CD4-positive, CD25-positive, alpha-beta regulatory T cell (primary cell): ENCODE data around the gene BLMH. TPM values are rescaled to one million over a fixed set of nuclear protein-coding genes. Genes with fewer than 3 reads are reported as not detected.
"Not testable (repeated sequence)": the region's sequence is repeated elsewhere in the genome, so short reads cannot be mapped to it uniquely, and the experiment has no call there.

Experiments
- ATAC-seq, 2 donors: fragments of 150-1000 bp; cut with Tn5 transposase; one replicate each; pipeline ENCODE4 v1.10.0; 2021; ENCODE audit warnings: low read depth in 2 of 2, moderate number of reproducible peaks in 2 of 2, moderate library complexity in 1 of 2
- DNase-seq, 3 donors: peaks; one replicate each; pipeline versions ENCODE4 v3.0.0 to v3.0.0-alpha.2; 2012 to 2022; ENCODE audit warnings: mixed read lengths in 1 of 3
- H3K27ac ChIP-seq: one replicate; pipeline ENCODE4 v1.7.0; 2013; ENCODE audit warnings: mild to moderate bottlenecking, low read length; ENCODE audit not compliant: insufficient read depth, poor library complexity, severe bottlenecking
- H3K27me3 ChIP-seq: one replicate; pipeline ENCODE4 v1.7.0; 2013; ENCODE audit warnings: low read length; ENCODE audit not compliant: control insufficient read depth, insufficient read depth
- H3K36me3 ChIP-seq: one replicate; pipeline ENCODE4 v1.7.0; 2013; ENCODE audit warnings: mild to moderate bottlenecking, low read length, moderate library complexity; ENCODE audit not compliant: control insufficient read depth, insufficient read depth
- H3K4me1 ChIP-seq: 2 replicates; pipeline ENCODE4 v1.7.0; 2013; ENCODE audit warnings: mild to moderate bottlenecking, low read length; ENCODE audit not compliant: insufficient read depth, control insufficient read depth, poor library complexity, severe bottlenecking
- H3K4me3 ChIP-seq: one replicate; pipeline ENCODE4 v1.7.0; 2013; ENCODE audit warnings: low read depth, mild to moderate bottlenecking, low read length, moderate library complexity
- H3K9me3 ChIP-seq, 2 experiments: 1 replicate in 1 of 2; 2 replicates in 1 of 2; pipeline ENCODE4 v1.7.0; 2013; ENCODE audit warnings: low read length in 2 of 2, mild to moderate bottlenecking in 1 of 2, moderate library complexity in 1 of 2; ENCODE audit not compliant: control insufficient read depth in 2 of 2
- H3K27ac Mint-ChIP-seq, 3 donors: one replicate each; pipeline ENCODE4 v1.8.0; 2020 to 2022; ENCODE audit warnings: mild to moderate bottlenecking in 3 of 3, mixed read lengths in 3 of 3, moderate library complexity in 2 of 3
- H3K27me3 Mint-ChIP-seq: one replicate; pipeline ENCODE4 v1.8.0; 2022; ENCODE audit warnings: mild to moderate bottlenecking, mixed read lengths
- H3K36me3 Mint-ChIP-seq: one replicate; pipeline ENCODE4 v1.8.0; 2020; ENCODE audit warnings: mixed read lengths
- H3K4me1 Mint-ChIP-seq, 4 donors: one replicate each; pipeline ENCODE4 v1.8.0; 2020 to 2022; ENCODE audit warnings: mixed read lengths in 4 of 4, mild to moderate bottlenecking in 1 of 4
- H3K4me3 Mint-ChIP-seq, 4 donors: one replicate each; pipeline ENCODE4 v1.8.0; 2020 to 2022; ENCODE audit warnings: mild to moderate bottlenecking in 4 of 4, mixed read lengths in 4 of 4, moderate library complexity in 3 of 4
- H3K9me3 Mint-ChIP-seq, 7 donors: one replicate each; pipeline ENCODE4 v1.8.0; 2020 to 2022; ENCODE audit warnings: mixed read lengths in 7 of 7, mild to moderate bottlenecking in 3 of 7, moderate library complexity in 2 of 7
- polyA plus RNA-seq, 4 donors: library from polyadenylated mRNA; unstranded; fragments of 300-500 nt; fragmentation: Illumina TruSeq; gene quantifications; one replicate each; pipeline ENCODE4 v1.2.3, GENCODE V29; 2021
- total RNA-seq: library from RNA; stranded (reverse); gene quantifications from one replicate; pipeline ENCODE4 v1.2.3, GENCODE V29; 2022

The BLMH gene
- total and polyA plus RNA-seq, 5 donors from 2014 or later, result 16.7 to 30.0 (median 19.5) TPM

- no peak overlapping the region for H3K4me3 ChIP-seq
- Mint-ChIP-seq H3K36me3 (no peaks in the 10 kb centered on the region), H3K27me3 (peaks cover 28% of the 10 kb centered on the region), H3K4me3 (no peak overlapping the region), H3K4me1 (peaks cover 0 to 2% (median 0%) of the 10 kb centered on the region in 4 donors), H3K9me3 (no peaks in the 10 kb centered on the region), H3K27ac (no peak overlapping the region)
- no peaks in the 10 kb centered on the region for H3K9me3 ChIP-seq
- no peak for DNase-seq
- H3K36me3 ChIP-seq, result no peaks in the 10 kb centered on the region
- no peaks in the 10 kb centered on the region for H3K4me1 ChIP-seq
- H3K27me3 ChIP-seq, result no peaks in the 10 kb centered on the region
- no peak overlapping the region for H3K27ac ChIP-seq
- ATAC-seq, result no peak
Measured at GRCh38 chr17:30210901-30211300, 80.8 kb downstream of the BLMH start.

- Histone ChIP-seq H3K27me3 (no peaks in the 10 kb centered on the region), H3K4me1 (no peaks in the 10 kb centered on the region), H3K27ac (no peak overlapping the region), H3K4me3 (no peak overlapping the region), H3K9me3 (no peaks in the 10 kb centered on the region), H3K36me3 (no peaks in the 10 kb centered on the region)
- Mint-ChIP-seq H3K4me1 (peaks cover 0 to 2% (median 0%) of the 10 kb centered on the region in 4 donors), H3K4me3 (no peak overlapping the region), H3K27ac (no peak overlapping the region), H3K27me3 (peaks cover 28% of the 10 kb centered on the region), H3K36me3 (no peaks in the 10 kb centered on the region), H3K9me3 (no peaks in the 10 kb centered on the region)
- ATAC-seq (no peak), DNase-seq (no peak)
Measured at GRCh38 chr17:30210366-30210765, 81.4 kb downstream of the BLMH start.

- Histone ChIP-seq H3K9me3 (no peaks in the 10 kb centered on the region), H3K36me3 (no peaks in the 10 kb centered on the region), H3K27ac (no peak overlapping the region), H3K4me1 (no peaks in the 10 kb centered on the region), H3K27me3 (no peaks in the 10 kb centered on the region), H3K4me3 (no peak overlapping the region)
- ATAC-seq (no peak), DNase-seq (no peak)
- Mint-ChIP-seq H3K4me3 (no peak overlapping the region), H3K4me1 (peaks cover 0 to 2% (median 0%) of the 10 kb centered on the region in 4 donors), H3K9me3 (no peaks in the 10 kb centered on the region), H3K27ac (no peak overlapping the region), H3K36me3 (no peaks in the 10 kb centered on the region), H3K27me3 (peaks cover 28% of the 10 kb centered on the region)
Measured at GRCh38 chr17:30209930-30210329, 81.8 kb downstream of the BLMH start.

GRCh38 chr17:30208214-30208613 is 83.5 kb downstream of the BLMH start:
- H3K27ac Mint-ChIP-seq, result peak overlapping the region in 1 of 3 donors; percentile 62
- no peak overlapping the region for H3K4me3 ChIP-seq
- DNase-seq (no peak), ATAC-seq (no peak)
- peaks cover 32% of the 10 kb centered on the region for H3K27me3 Mint-ChIP-seq
- no peaks in the 10 kb centered on the region for H3K4me1 ChIP-seq
- peaks cover 5% of the 10 kb centered on the region for H3K27me3 ChIP-seq
- no peaks in the 10 kb centered on the region for H3K36me3 Mint-ChIP-seq
- H3K4me1 Mint-ChIP-seq, result peaks cover 0 to 2% (median 0%) of the 10 kb centered on the region in 4 donors
- no peak overlapping the region for H3K27ac ChIP-seq
- no peaks in the 10 kb centered on the region for H3K36me3 ChIP-seq
- no peaks in the 10 kb centered on the region for H3K9me3 Mint-ChIP-seq
- H3K4me3 Mint-ChIP-seq, result no peak overlapping the region
- H3K9me3 ChIP-seq, result no peaks in the 10 kb centered on the region

GRCh38 chr17:30207655-30208054 is 84.1 kb downstream of the BLMH start:
- H3K4me3 Mint-ChIP-seq, result no peak overlapping the region
- Histone ChIP-seq H3K36me3 (no peaks in the 10 kb centered on the region), H3K9me3 (no peaks in the 10 kb centered on the region), H3K27ac (no peak overlapping the region), H3K4me3 (no peak overlapping the region), H3K27me3 (peaks cover 5% of the 10 kb centered on the region), H3K4me1 (no peaks in the 10 kb centered on the region)
- peaks cover 0 to 2% (median 0%) of the 10 kb centered on the region in 4 donors for H3K4me1 Mint-ChIP-seq
- ATAC-seq (no peak), DNase-seq (no peak)
- H3K27ac Mint-ChIP-seq, result peak overlapping the region in 1 of 3 donors; percentile 62
- H3K9me3 Mint-ChIP-seq, result no peaks in the 10 kb centered on the region
- peaks cover 32% of the 10 kb centered on the region for H3K27me3 Mint-ChIP-seq
- no peaks in the 10 kb centered on the region for H3K36me3 Mint-ChIP-seq

GRCh38 chr17:30203471-30203981 is 88.2 kb downstream of the BLMH start:
- Mint-ChIP-seq H3K4me1 (no peaks in the 10 kb centered on the region), H3K4me3 (no peak overlapping the region), H3K27me3 (peaks cover 39% of the 10 kb centered on the region), H3K27ac (no peak overlapping the region), H3K9me3 (no peaks in the 10 kb centered on the region), H3K36me3 (no peaks in the 10 kb centered on the region)
- Histone ChIP-seq H3K9me3 (no peaks in the 10 kb centered on the region), H3K36me3 (no peaks in the 10 kb centered on the region), H3K27ac (no peak overlapping the region), H3K4me3 (no peak overlapping the region), H3K4me1 (no peaks in the 10 kb centered on the region), H3K27me3 (peaks cover 5% of the 10 kb centered on the region)
- no peak for ATAC-seq
- no peak for DNase-seq

GRCh38 chr17:30200656-30201055 is 91.1 kb downstream of the BLMH start:
- not testable (repeated sequence) for H3K27ac Mint-ChIP-seq, H3K4me1 Mint-ChIP-seq, H3K36me3 ChIP-seq, ATAC-seq, H3K9me3 ChIP-seq, H3K27me3 ChIP-seq, H3K4me3 ChIP-seq, DNase-seq, H3K36me3 Mint-ChIP-seq, H3K9me3 Mint-ChIP-seq, H3K27ac ChIP-seq, H3K4me1 ChIP-seq, H3K4me3 Mint-ChIP-seq
- H3K27me3 Mint-ChIP-seq, result peaks cover 24% of the 10 kb centered on the region

GRCh38 chr17:30200106-30200505 is 91.6 kb downstream of the BLMH start:
- Mint-ChIP-seq H3K36me3 (no peaks in the 10 kb centered on the region), H3K9me3 (no peaks in the 10 kb centered on the region), H3K27me3 (peaks cover 24% of the 10 kb centered on the region), H3K4me3 (no peak overlapping the region), H3K27ac (no peak overlapping the region), H3K4me1 (no peaks in the 10 kb centered on the region)
- no peak for DNase-seq
- Histone ChIP-seq H3K9me3 (no peaks in the 10 kb centered on the region), H3K27me3 (peaks cover 5% of the 10 kb centered on the region), H3K27ac (no peak overlapping the region), H3K4me3 (no peak overlapping the region), H3K4me1 (no peaks in the 10 kb centered on the region), H3K36me3 (no peaks in the 10 kb centered on the region)
- ATAC-seq, result no peak
